HG02981 (cell line): ENCODE measurements around the gene CALCOCO1.
A peak's percentile ranks its signal among the peaks of the same experiment; 100 is the strongest.
"Not testable (repeated sequence)": the region's sequence is repeated elsewhere in the genome, so short reads cannot be mapped to it uniquely, and the experiment has no call there.

Experiments used
- ATAC-seq: cut with Tn5 transposase; IDR thresholded peaks from one replicate; pipeline ENCODE4 v1.9.1; 2021; ENCODE audit warnings: mild to moderate bottlenecking, moderate library complexity; ENCODE audit not compliant: unreplicated experiment

Gene CALCOCO1

GRCh38 chr12:53727310-53728041 lies at the start of gene CALCOCO1:
Gene CALCOCO1 (minus strand): TSS chr12:53727452. CDS start chr12:53725242, 2,210 bp downstream.
- peak; percentile 99 for ATAC-seq

- no peak for ATAC-seq
These were observed 49.6 kb upstream of the CALCOCO1 start for GRCh38 chr12:53776872-53777271.

DNA sequence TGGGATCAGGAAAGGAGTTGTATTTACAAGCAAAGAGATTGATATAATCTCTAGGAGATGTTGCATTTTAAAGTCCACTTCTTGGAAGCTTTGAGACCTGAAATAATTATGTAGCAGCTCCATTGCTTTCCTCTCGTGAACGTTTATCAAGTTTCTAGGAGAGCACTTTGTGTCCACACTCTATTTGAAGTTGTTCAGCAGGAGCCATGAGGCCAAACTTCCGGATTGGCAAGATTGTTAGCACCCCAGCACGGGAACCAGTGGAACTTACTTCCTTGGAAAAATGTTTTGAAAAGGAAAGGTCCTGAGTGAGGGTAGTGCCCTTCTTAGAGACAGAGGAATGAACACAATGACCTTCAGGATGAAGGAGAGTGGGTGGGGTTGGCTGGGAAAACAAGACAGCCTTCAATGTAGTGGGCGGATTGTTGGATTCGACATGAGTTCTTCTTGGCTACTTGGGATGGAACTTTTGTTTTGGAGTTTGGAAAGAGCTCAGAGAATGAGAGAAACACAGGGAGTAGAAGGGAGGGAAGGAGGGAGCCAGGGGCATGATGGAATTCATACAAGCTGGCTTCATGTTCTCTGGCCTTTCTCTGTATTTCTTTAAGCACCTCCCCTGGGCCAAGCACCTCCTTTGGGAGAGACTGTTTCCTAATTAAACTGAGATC lies 48.4 kb upstream of the CALCOCO1 start:
- ATAC-seq = no peak

DNA sequence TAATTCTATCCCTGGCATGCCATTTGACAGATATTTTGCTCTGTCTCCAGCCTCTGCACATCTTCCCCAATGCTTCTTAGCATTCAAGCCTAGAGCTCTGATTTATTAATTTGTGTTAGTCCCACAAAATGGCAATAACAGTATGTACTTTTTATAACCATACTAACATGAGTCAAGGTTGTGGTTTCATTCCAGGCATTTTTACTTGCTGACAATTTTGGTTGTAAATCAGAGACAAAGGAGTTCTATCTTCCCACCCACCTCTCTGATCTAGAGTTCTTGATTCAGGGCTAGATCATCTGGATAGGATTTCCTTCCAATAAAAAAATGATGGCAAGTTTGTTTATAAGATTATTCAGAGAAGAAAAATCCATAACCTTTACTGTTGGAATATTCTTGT lies 43.0 kb upstream of the CALCOCO1 start:
- no peak for ATAC-seq

DNA sequence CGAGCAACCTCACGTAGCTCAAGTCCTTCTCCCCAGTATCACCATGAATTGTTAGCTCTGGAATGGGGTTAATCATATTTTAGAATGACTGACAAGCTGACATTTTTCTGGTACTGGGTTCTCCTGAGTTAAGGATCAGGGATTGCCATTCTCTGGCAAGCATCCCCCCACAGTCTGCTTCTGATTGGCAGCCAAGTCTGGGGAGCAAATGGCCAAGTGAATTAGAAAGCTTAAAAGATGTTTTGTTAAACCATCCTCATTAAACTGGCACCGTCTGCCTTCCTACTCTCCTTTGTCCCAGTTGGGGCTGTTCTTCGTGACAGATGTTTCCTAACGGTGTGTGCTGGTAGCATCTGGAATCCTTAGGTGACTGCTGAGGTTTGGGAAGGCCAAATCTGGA lies 41.7 kb upstream of the CALCOCO1 start:
- ATAC-seq = no peak

DNA sequence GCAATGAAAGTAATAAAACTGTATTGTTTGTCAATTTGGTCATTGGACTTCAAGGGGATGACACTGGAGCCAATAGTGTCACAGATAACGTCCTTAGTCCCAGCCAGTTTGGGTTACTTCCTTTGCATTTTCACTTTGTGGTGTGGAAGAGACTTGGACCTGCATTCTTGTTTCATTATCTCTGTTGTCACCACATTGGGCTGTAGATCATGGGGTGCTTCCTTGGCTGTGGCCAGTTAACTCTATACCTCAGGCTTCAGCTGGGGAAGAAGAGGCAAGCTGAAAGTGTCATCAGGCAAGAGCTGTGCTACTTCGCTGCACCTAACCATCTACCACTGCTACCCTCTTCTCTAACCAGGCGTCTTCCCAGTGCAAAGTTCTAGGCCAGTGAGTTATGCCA lies 39.6 kb upstream of the CALCOCO1 start:
- no peak for ATAC-seq

GRCh38 chr12:53765891-53766290 lies 38.6 kb upstream of the CALCOCO1 start:
- ATAC-seq = no peak

DNA sequence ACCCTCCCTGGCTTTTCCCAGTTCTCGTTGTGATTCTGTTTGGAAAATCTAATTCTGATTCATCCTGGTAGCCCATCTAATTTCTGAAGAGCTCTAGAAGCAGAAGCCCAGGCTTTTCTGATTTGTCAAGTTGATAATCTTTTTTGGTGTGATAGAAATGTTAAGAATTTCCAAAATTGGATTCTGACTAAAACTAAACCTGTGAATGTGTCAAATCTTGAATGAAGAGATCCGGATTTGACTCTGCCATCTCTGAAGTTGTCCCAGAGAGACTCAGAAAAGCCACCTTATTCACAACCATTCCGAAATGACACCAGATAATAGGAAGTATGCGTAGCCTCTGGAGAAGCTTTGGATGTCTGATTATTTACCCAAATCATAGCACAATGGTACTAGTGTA lies 37.4 kb upstream of the CALCOCO1 start:
- ATAC-seq = no peak

- not testable (repeated sequence) for ATAC-seq
These were observed 35.5 kb upstream of the CALCOCO1 start for GRCh38 chr12:53762793-53763192.

DNA sequence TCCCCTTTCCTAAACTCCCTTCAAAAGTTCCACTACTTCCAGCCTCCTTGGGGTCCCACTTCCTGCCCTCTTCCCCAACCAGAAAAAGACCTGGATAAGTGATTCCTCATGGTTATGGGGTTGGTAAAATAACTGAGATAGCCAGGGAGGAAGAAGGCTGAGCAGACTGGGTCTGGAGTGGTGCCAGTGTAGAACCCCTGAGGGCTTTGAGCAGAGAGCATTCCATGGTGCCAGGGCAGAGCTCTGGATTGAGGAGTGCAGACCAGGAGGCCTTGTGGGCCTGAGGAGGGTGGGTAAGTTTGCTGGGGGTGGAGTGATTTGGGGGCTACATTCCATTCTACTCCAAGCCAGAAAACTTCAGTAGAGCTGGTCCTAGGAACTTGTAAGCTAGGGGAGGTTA lies 34.1 kb upstream of the CALCOCO1 start:
- ATAC-seq = no peak

GRCh38 chr12:53759261-53759660 lies 32.0 kb upstream of the CALCOCO1 start:
- no peak for ATAC-seq

DNA sequence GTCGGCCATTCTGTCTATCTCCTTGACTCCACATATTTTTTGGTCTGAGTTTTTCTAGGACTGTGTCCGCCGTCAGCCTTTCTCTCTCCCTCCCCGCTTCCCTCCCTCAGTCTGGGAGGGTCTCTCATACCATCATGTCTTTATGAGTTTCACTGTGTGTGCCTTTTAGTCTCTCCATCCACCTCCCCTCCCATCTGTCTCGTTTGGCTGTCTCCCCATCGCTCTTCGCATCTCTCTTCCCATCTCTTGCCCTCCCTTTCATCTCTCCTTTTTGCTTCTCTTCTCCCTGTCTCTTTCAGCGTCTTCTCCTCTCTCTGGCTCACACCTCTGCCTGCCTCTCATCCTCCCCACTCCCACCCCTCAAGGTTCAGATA lies 31.5 kb upstream of the CALCOCO1 start:
- ATAC-seq = no peak

DNA sequence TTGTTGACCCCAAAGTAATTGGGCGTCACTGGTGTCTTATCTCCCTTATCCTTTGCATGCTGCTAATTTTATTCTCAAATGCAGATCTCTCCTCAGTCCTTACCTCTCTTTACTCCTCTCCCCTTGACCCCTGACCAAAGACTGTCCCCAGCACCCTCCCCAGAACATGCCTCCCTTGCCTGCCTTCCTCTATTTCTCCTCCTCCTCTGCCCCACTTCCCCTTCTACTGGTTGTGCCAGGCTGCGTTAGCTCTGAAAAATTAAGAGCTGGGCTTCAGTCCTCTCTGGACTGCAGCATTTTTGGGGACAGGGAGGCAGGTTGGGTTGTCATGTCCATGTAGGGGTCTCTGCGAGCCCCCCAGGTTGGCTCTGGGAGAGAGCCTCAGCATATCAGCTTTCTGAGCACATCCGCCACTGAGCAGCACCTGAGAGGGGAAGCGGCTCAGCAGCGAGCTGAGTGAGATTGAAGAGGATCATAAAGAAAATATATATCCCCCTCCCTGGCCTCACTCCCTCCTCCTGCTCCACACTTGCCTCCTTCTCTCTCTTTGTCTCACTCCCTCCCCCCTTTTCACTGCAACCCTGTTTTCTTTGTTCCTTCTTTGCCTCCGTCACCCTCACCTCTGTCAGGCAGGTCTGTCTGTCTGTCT lies 31.0 kb upstream of the CALCOCO1 start:
- ATAC-seq = no peak

- ATAC-seq = peak; percentile 70
These were observed 30.0 kb upstream of the CALCOCO1 start for GRCh38 chr12:53757101-53757770.

GRCh38 chr12:53756300-53757100 lies 29.2 kb upstream of the CALCOCO1 start:
- ATAC-seq = no peak

DNA sequence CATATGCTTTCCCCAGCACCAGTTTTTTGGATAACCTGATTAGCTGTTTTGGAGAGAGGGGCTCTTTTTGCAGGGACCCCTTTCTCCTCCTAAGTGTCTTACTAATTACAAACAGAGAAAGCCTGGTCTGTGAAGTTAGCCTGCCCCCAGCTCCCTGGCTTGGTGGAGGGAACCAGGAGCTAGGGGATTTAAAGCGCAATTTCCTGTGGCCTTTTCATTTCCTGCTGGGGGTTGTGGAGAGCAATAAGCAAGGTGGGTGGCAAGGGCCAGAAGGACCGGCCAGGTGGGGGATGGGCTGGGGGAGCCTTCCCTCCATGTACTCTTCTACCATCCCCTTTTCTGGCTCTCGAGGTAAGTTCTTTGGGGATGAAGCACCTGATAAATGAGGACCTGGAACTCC lies 28.6 kb upstream of the CALCOCO1 start:
- ATAC-seq = no peak

DNA sequence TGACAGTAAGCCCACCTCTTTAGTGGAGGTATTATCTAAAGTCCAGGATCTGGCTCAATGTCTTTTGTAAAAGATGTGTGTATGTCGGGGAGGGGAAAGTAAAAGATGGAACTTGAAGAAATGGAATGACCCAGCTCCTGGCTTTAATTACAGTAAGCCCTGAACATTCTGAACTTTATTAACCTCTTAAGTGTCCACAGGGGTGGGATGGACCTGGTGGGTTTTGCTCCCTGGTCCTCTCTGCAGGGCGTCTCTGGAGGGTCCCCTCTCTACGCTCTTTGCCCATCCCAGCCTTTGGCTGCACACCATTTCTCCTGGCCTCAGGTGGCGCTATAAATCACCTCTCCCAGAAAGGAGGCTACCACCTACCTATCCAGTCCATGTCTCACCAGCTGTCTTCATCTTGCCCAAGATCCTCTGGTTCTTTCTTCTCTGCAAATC lies 28.2 kb upstream of the CALCOCO1 start:
- no peak for ATAC-seq

GRCh38 chr12:53754633-53755264 lies 27.5 kb upstream of the CALCOCO1 start:
- ATAC-seq = no peak

GRCh38 chr12:53754188-53754585 lies 26.9 kb upstream of the CALCOCO1 start:
- ATAC-seq = no peak

GRCh38 chr12:53752621-53753020 lies 25.4 kb upstream of the CALCOCO1 start:
- ATAC-seq = no peak
